Measurements from ENCODE around the gene ZNF112.
A peak's percentile ranks its signal among the peaks of the same experiment; 100 is the strongest.

Gene ZNF112

DNA sequence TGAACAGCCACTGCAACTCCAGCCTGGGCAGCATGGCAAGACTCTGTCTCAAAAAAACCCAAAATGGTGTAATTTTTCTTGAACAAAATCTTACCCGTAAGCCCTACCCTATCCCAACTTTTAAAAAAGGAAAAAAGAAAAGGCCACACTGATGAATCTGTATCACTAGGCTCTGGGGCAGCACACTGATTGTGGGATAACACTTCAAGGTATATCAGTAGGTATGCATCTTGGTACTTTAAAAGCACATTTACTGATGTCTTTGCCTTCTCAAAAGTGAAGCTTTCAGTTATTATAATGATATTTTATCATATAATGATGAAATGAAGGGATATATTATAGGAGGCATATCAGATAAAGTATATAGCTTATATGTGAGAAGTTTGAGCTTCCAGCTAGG, 24.3 kb downstream of the ZNF112 start:
- H3K36me3 ChIP-seq (ENCODE audit: insufficient read depth, low read length) = peaks cover 79% of the 10 kb centered on the region
- H3K4me3 ChIP-seq (ENCODE audit: low read depth in 1 of 2, low read length in 2 of 2) = no peak overlapping the region
- peaks cover 30% of the 10 kb centered on the region for H3K9me3 ChIP-seq (ENCODE audit: low read length)

DNA sequence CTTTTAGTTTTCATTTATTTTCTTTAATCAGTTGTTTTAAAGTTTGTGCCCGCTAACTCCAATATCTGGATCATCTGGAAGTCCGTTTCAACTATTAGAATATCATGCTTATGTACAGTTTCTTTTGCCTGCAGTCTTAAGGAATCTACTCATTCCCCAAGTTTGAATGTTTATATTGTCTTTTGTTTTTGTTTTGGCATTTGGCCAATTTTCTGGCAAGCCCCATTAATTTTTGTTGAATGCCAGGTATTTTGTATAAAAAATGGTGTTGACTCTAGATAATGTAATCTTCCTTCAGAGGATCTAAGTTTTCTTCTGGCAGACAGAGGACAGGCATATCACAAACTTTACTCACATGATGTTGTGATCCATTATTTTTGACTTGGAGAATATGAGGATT, 40.6 kb downstream of the ZNF112 start:
- no peaks in the 10 kb centered on the region for H3K4me1 ChIP-seq (ENCODE audit: insufficient read depth, low read length)
- H3K36me3 ChIP-seq (ENCODE audit: insufficient read depth, low read length) = no peaks in the 10 kb centered on the region
- H3K27ac ChIP-seq (ENCODE audit: low read depth, low read length) = no peak overlapping the region
- no peaks in the 10 kb centered on the region for H3K27me3 ChIP-seq (ENCODE audit: control insufficient read depth in 1 of 2, insufficient read depth in 2 of 2, low read length in 2 of 2)
- H3K4me3 ChIP-seq (ENCODE audit: low read depth in 1 of 2, low read length in 2 of 2) = no peak overlapping the region
- peaks cover 13% of the 10 kb centered on the region for H3K9me3 ChIP-seq (ENCODE audit: low read length)
- no peak overlapping the region for H3K9ac ChIP-seq (ENCODE audit: low read length)

More for the DNA sequence above, 24.3 kb downstream of the ZNF112 start:
- Histone ChIP-seq H3K27me3 (ENCODE audit: control insufficient read depth in 1 of 2, insufficient read depth in 2 of 2, low read length in 2 of 2) (no peaks in the 10 kb centered on the region), H3K9ac (ENCODE audit: low read length) (no peak overlapping the region), H3K27ac (ENCODE audit: low read depth, low read length) (no peak overlapping the region), H3K4me1 (ENCODE audit: insufficient read depth, low read length) (no peaks in the 10 kb centered on the region)

DNA sequence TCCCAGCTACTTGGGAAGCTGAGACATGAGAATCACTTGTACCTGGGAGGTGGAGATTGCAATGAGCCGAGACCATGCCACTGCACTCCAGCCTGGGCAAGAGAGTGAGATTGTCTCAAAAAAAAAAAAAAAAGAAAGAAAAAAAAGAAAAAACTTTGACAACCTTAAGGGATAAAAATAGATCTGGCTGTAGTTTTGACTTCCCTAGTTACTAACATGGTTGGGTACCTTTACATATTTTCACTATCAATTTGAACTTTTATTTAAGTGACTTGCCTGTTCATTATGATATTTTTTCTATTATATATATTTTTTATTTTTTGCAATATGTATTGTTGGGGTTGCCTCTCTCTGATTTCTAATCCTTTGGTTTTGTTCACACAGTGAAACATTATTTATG, 43.2 kb downstream of the ZNF112 start:
- Histone ChIP-seq H3K9ac (ENCODE audit: low read length) (no peak overlapping the region), H3K27me3 (ENCODE audit: control insufficient read depth in 1 of 2, insufficient read depth in 2 of 2, low read length in 2 of 2) (no peaks in the 10 kb centered on the region), H3K4me3 (ENCODE audit: low read depth in 1 of 2, low read length in 2 of 2) (no peak overlapping the region), H3K9me3 (ENCODE audit: low read length) (peaks cover 4% of the 10 kb centered on the region), H3K4me1 (ENCODE audit: insufficient read depth, low read length) (no peaks in the 10 kb centered on the region), H3K36me3 (ENCODE audit: insufficient read depth, low read length) (no peaks in the 10 kb centered on the region), H3K27ac (ENCODE audit: low read depth, low read length) (no peak overlapping the region)

DNA sequence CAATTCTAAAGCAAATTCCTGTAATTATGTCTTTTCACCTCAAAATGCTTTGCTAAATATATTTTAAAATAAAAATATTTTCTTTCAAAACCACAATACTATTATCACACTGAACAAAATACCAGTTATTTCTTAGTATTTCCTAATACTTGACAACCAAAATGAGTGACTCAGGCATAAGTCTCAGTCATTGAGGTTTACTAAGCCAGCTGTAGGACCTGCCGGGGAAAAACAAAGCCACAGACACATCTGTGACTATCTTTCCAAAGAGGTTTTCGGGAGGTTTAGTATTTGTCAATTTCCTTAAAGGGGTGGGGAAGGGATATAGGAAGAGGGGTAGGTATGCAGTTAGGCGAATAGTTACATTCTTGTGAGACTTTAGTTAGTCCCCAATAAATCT, 48.5 kb downstream of the ZNF112 start:
- Histone ChIP-seq H3K27me3 (ENCODE audit: control insufficient read depth in 1 of 2, insufficient read depth in 2 of 2, low read length in 2 of 2) (no peaks in the 10 kb centered on the region), H3K9me3 (ENCODE audit: low read length) (no peaks in the 10 kb centered on the region), H3K9ac (ENCODE audit: low read length) (no peak overlapping the region), H3K36me3 (ENCODE audit: insufficient read depth, low read length) (no peaks in the 10 kb centered on the region), H3K4me3 (ENCODE audit: low read depth in 1 of 2, low read length in 2 of 2) (no peak overlapping the region), H3K27ac (ENCODE audit: low read depth, low read length) (no peak overlapping the region), H3K4me1 (ENCODE audit: insufficient read depth, low read length) (peaks cover 6% of the 10 kb centered on the region)

DNA sequence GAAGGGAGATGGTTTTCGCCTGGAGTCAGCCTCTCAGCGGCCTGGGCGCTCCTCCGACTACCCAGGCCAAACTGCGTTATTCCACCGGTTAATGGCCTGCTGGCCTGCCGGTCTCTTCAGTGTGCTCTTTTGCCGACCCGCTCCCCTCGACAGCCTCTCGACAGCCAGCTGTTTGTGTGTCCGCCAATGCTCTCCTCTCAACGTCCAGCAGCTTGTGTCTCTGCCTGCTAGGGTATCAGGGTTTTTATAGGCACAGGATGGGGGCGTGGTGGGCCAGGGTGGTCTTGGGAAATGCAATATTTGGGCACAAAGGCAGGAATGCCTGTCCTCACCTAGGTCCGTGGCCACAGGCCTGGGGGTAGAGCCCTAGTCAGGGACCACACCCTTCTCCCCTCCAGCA, 50.2 kb downstream of the ZNF112 start:
- H3K9me3 ChIP-seq (ENCODE audit: low read length) = no peaks in the 10 kb centered on the region
- H3K27ac ChIP-seq (ENCODE audit: low read depth, low read length) = no peak overlapping the region
- no peak overlapping the region for H3K4me3 ChIP-seq (ENCODE audit: low read depth in 1 of 2, low read length in 2 of 2)
- H3K27me3 ChIP-seq (ENCODE audit: control insufficient read depth in 1 of 2, insufficient read depth in 2 of 2, low read length in 2 of 2) = no peaks in the 10 kb centered on the region
- peaks cover 12% of the 10 kb centered on the region for H3K36me3 ChIP-seq (ENCODE audit: insufficient read depth, low read length)
- H3K9ac ChIP-seq (ENCODE audit: low read length) = no peak overlapping the region
- peaks cover 6% of the 10 kb centered on the region for H3K4me1 ChIP-seq (ENCODE audit: insufficient read depth, low read length)

DNA sequence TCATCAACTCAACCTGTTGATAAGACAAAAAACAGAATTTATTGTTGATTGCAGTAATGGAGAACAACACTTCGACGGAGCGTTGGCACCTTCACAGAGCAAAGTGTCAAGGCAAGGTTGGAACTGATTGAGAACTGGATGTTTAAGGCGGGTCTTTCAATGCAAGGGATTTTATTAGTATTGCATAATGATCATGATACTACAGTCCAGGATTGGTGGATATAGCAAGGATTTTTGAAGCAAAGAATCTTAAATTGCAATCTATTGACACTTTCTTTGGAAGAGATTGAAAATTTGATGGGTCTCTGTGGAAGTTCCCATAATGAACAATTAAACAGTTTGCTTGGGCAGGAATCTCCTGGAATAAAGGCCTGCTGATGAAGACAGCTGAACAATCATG, 51.0 kb downstream of the ZNF112 start:
- H3K9ac ChIP-seq (ENCODE audit: low read length) = no peak overlapping the region
- peaks cover 15% of the 10 kb centered on the region for H3K36me3 ChIP-seq (ENCODE audit: insufficient read depth, low read length)
- H3K9me3 ChIP-seq (ENCODE audit: low read length) = no peaks in the 10 kb centered on the region
- no peaks in the 10 kb centered on the region for H3K27me3 ChIP-seq (ENCODE audit: control insufficient read depth in 1 of 2, insufficient read depth in 2 of 2, low read length in 2 of 2)
- no peak overlapping the region for H3K27ac ChIP-seq (ENCODE audit: low read depth, low read length)
- H3K4me1 ChIP-seq (ENCODE audit: insufficient read depth, low read length) = peaks cover 6% of the 10 kb centered on the region
- H3K4me3 ChIP-seq (ENCODE audit: low read depth in 1 of 2, low read length in 2 of 2) = peak overlapping the region in 1 of 2 donors; percentile 90

DNA sequence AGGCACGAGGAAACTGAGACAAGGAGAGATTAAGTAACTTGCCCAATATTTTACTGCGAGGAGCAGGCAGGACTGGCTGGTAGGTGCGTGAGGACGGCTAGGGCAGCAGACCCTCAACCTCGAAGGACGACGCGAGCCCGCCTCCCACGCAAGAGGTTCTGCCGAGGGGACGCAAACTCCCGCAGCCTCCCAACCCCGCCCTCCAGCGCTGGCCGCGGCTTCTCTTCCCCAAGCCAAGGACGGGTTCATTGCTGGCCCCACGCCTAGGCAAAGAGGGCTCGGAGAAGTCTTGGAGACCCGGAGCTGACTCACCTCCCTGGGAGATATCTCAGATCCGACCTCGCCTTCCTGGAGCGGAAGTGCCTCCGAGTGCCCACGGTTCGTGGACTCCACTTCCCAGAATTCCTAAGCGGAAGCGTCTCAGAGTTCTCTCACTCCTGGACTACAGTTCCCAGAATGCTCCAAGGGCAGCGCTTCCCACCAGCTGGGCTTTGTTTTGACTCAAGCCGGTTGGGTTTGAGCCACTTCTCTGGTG, 51.8 kb downstream of the ZNF112 start, which contains the start of gene ZNF235:
ZNF235 (minus strand) TSS at position 367 of the 535 bp plus-strand sequence. CDS start 1,621 bp downstream, outside the sequence.
- no peaks in the 10 kb centered on the region for H3K27me3 ChIP-seq (ENCODE audit: control insufficient read depth in 1 of 2, insufficient read depth in 2 of 2, low read length in 2 of 2)
- peak within 1 kb of the TSS; percentile 87 for H3K9ac ChIP-seq (ENCODE audit: low read length)
- H3K4me3 ChIP-seq (ENCODE audit: low read depth in 1 of 2, low read length in 2 of 2) = peak within 1 kb of the TSS; percentile 86 to 90
- H3K27ac ChIP-seq (ENCODE audit: low read depth, low read length) = peak within 1 kb of the TSS; percentile 82
- H3K9me3 ChIP-seq (ENCODE audit: low read length) = no peaks in the 10 kb centered on the region
- peaks cover 6% of the 10 kb centered on the region for H3K4me1 ChIP-seq (ENCODE audit: insufficient read depth, low read length)
- H3K36me3 ChIP-seq (ENCODE audit: insufficient read depth, low read length) = peaks cover 21% of the 10 kb centered on the region

DNA sequence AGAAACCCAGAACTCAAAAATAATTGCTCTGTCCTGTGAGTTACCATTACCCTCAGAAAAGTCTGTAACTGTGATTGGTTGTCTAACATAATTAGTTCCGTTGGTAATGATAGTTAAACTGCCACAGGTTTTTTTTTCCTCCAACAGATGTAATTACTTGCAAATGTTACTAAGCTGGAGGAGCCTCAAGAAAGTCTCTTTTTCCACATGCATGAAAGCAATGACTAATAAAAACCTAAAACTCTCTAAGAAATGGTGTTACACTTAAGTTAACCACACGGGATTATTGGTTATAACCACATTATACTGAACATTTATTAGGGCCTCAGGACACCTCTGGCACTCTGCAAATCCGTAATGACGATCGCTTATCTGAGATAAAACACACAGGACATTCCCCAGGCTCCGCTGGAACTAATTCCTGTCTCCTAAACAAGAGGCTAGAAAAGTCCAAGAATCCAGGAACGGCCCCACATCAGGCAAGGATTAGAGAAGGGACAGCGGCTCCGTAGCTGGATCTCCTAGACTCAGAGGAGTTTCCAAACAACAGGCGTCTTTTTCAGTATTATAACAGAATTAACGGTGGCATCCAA, 52.4 kb downstream of the ZNF112 start:
- Histone ChIP-seq H3K9me3 (ENCODE audit: low read length) (no peaks in the 10 kb centered on the region), H3K4me1 (ENCODE audit: insufficient read depth, low read length) (peaks cover 6% of the 10 kb centered on the region), H3K27me3 (ENCODE audit: control insufficient read depth in 1 of 2, insufficient read depth in 2 of 2, low read length in 2 of 2) (no peaks in the 10 kb centered on the region), H3K9ac (ENCODE audit: low read length) (peak overlapping the region; percentile 87), H3K4me3 (ENCODE audit: low read depth in 1 of 2, low read length in 2 of 2) (peak overlapping the region; percentile 86 to 90), H3K27ac (ENCODE audit: low read depth, low read length) (peak overlapping the region; percentile 82), H3K36me3 (ENCODE audit: insufficient read depth, low read length) (peaks cover 28% of the 10 kb centered on the region)

DNA sequence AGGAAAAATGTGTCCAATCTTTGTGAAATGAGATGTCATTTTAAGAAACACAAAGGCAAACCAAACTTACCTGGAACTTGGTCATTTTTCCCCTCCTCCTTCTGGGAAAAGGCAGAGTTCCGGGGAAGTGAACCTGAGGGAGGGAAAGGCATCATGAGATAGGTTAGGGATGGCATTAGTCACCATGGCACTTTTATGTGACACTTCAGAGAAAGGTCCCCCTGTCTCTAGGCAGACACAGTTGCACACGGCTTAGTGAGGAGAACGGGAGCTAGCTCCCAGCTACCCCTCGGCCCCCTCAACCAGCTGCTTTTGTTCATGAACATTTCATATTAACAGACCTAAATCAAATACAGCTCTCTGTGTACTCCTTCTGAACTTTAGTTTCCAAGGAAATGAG, 53.2 kb downstream of the ZNF112 start:
- Histone ChIP-seq H3K4me3 (ENCODE audit: low read depth in 1 of 2, low read length in 2 of 2) (peak overlapping the region in 1 of 2 donors; percentile 90), H3K36me3 (ENCODE audit: insufficient read depth, low read length) (peaks cover 35% of the 10 kb centered on the region), H3K9ac (ENCODE audit: low read length) (no peak overlapping the region), H3K27ac (ENCODE audit: low read depth, low read length) (no peak overlapping the region), H3K9me3 (ENCODE audit: low read length) (no peaks in the 10 kb centered on the region), H3K27me3 (ENCODE audit: control insufficient read depth in 1 of 2, insufficient read depth in 2 of 2, low read length in 2 of 2) (no peaks in the 10 kb centered on the region), H3K4me1 (ENCODE audit: insufficient read depth, low read length) (peaks cover 6% of the 10 kb centered on the region)

DNA sequence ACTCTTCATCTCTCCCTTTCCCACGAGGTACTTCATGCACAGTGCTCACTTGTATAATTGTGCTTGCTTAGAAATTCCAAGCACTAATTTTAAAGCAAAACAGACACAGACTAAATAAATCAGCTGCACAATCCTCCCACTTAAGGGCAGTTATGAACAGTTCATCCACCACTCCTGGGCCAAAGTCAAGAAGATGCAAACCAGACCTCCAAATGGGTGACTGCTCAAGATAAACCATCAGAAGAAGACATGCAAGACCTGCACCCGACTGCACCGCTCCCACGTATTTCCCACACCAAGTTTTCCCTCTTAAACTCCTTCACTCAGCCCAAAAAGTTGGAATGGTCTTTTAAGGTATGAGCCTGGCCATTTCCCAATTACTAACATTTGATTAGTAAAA, 71.5 kb downstream of the ZNF112 start:
- H3K9me3 ChIP-seq (ENCODE audit: low read length) = peaks cover 52% of the 10 kb centered on the region
- H3K36me3 ChIP-seq (ENCODE audit: insufficient read depth, low read length) = peaks cover 30% of the 10 kb centered on the region
- peak overlapping the region in 1 of 2 donors; percentile 16 for H3K4me3 ChIP-seq (ENCODE audit: low read depth in 1 of 2, low read length in 2 of 2)
- H3K9ac ChIP-seq (ENCODE audit: low read length) = no peak overlapping the region
- no peaks in the 10 kb centered on the region for H3K4me1 ChIP-seq (ENCODE audit: insufficient read depth, low read length)
- no peaks in the 10 kb centered on the region for H3K27me3 ChIP-seq (ENCODE audit: control insufficient read depth in 1 of 2, insufficient read depth in 2 of 2, low read length in 2 of 2)
- no peak overlapping the region for H3K27ac ChIP-seq (ENCODE audit: low read depth, low read length)

DNA sequence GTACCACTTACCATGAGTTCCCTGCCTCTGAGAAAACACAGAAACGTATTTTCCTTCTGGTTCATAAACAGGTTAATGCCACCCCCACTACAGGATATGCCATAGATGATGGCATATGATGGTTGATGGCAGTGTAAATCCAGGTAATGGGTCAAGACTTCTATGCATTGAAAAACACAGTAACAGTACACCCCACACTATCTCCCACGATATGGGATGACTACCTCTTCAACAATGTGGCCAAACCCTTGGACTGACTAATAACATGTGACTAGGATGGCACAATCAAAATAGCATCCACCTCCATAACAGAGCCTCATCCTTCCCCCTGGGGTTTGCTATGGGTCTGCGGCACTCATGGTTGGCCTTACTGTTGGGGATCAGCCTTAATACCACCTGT, 73.6 kb downstream of the ZNF112 start:
- Histone ChIP-seq H3K36me3 (ENCODE audit: insufficient read depth, low read length) (peaks cover 10% of the 10 kb centered on the region), H3K27ac (ENCODE audit: low read depth, low read length) (no peak overlapping the region), H3K4me1 (ENCODE audit: insufficient read depth, low read length) (no peaks in the 10 kb centered on the region), H3K9me3 (ENCODE audit: low read length) (peaks cover 32% of the 10 kb centered on the region), H3K27me3 (ENCODE audit: control insufficient read depth in 1 of 2, insufficient read depth in 2 of 2, low read length in 2 of 2) (no peaks in the 10 kb centered on the region), H3K4me3 (ENCODE audit: low read depth in 1 of 2, low read length in 2 of 2) (no peak overlapping the region), H3K9ac (ENCODE audit: low read length) (no peak overlapping the region)

DNA sequence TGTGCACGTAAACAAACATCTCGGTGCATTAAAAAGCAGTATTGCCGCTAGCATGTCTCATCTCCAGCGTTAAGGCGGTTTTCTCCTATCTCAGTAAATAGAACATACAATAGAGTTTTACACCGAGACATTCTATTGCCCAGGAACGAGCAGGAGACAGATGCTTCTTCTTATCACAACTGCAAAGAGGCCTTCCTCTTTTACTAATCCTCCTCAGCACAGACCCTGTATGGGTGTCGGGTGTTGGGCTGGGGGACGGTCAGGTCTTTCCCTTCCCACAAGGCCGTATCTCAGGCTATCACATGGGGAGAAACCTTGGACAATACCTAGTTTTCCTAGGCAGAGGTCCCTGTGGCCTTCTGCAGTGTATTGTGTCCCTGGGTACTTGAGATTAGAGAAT, 75.6 kb downstream of the ZNF112 start:
- no peaks in the 10 kb centered on the region for H3K36me3 ChIP-seq (ENCODE audit: insufficient read depth, low read length)
- no peaks in the 10 kb centered on the region for H3K27me3 ChIP-seq (ENCODE audit: control insufficient read depth in 1 of 2, insufficient read depth in 2 of 2, low read length in 2 of 2)
- no peak overlapping the region for H3K4me3 ChIP-seq (ENCODE audit: low read depth in 1 of 2, low read length in 2 of 2)
- peaks cover 24% of the 10 kb centered on the region for H3K9me3 ChIP-seq (ENCODE audit: low read length)
- H3K4me1 ChIP-seq (ENCODE audit: insufficient read depth, low read length) = no peaks in the 10 kb centered on the region
- H3K9ac ChIP-seq (ENCODE audit: low read length) = no peak overlapping the region
- H3K27ac ChIP-seq (ENCODE audit: low read depth, low read length) = no peak overlapping the region

Data from muscle layer of colon (tissue), 2 donors.